CD4-positive, alpha-beta T cell treated with Interleukin-4 for 4 hours (primary cell): Measurements from ENCODE around the gene ZBTB38.

Experiments
- DNase-seq: peaks from one replicate; pipeline ENCODE4 v3.0.0-alpha.2; 2020

The ZBTB38 gene

GRCh38 chr3:141368925-141369794, 856 bp downstream of the ZBTB38 start:
- DNase-seq: no peak

GRCh38 chr3:141370065-141370533, 1.8 kb downstream of the ZBTB38 start:
- peak; percentile 93 for DNase-seq

- DNase-seq: no peak
Measured at GRCh38 chr3:141371882-141372281, 3.6 kb downstream of the ZBTB38 start.

GRCh38 chr3:141372656-141373055, 4.4 kb downstream of the ZBTB38 start:
- no peak for DNase-seq

GRCh38 chr3:141373232-141373631, 4.9 kb downstream of the ZBTB38 start:
- no peak for DNase-seq

GRCh38 chr3:141373768-141374526, 5.6 kb downstream of the ZBTB38 start:
- no peak for DNase-seq

GRCh38 chr3:141375381-141376301, 7.3 kb downstream of the ZBTB38 start:
- DNase-seq: no peak

- no peak for DNase-seq
Measured at GRCh38 chr3:141377377-141377776, 9.1 kb downstream of the ZBTB38 start.

GRCh38 chr3:141378556-141378955, 10.3 kb downstream of the ZBTB38 start:
- no peak for DNase-seq

- DNase-seq: peak; percentile 48
Measured at GRCh38 chr3:141379250-141379966, 11.1 kb downstream of the ZBTB38 start.

GRCh38 chr3:141380279-141380678, 12.0 kb downstream of the ZBTB38 start:
- no peak for DNase-seq

GRCh38 chr3:141380987-141381386, 12.7 kb downstream of the ZBTB38 start:
- DNase-seq: no peak

GRCh38 chr3:141382571-141382970, 14.3 kb downstream of the ZBTB38 start:
- DNase-seq: no peak

GRCh38 chr3:141383555-141384129, 15.3 kb downstream of the ZBTB38 start:
- DNase-seq: no peak

- DNase-seq: no peak
Measured at GRCh38 chr3:141384157-141384556, 15.9 kb downstream of the ZBTB38 start.

- DNase-seq: no peak
Measured at GRCh38 chr3:141384575-141384974, 16.3 kb downstream of the ZBTB38 start.

- DNase-seq: no peak
Measured at GRCh38 chr3:141385406-141386125, 17.3 kb downstream of the ZBTB38 start.

- no peak for DNase-seq
Measured at GRCh38 chr3:141386126-141386488, 17.8 kb downstream of the ZBTB38 start.

GRCh38 chr3:141386611-141387111, 18.4 kb downstream of the ZBTB38 start:
- peak; percentile 48 for DNase-seq

GRCh38 chr3:141387516-141387915, 19.2 kb downstream of the ZBTB38 start:
- no peak for DNase-seq

GRCh38 chr3:141388395-141388794, 20.1 kb downstream of the ZBTB38 start:
- peak; percentile 40 for DNase-seq
